Epithelial cell of esophagus (primary cell): Measurements from ENCODE around the gene SBK2.

ENCODE experiments used
- DNase-seq: peaks from one replicate; pipeline ENCODE4 v3.0.0; 2010; ENCODE audit warnings: low read depth
- H3K4me3 ChIP-seq: 2 replicates; pipeline ENCODE4 v1.5.1; 2011; ENCODE audit warnings: mild to moderate bottlenecking, low read length, control low read depth
- CTCF ChIP-seq: IDR thresholded peaks from 2 replicates; pipeline ENCODE4 v1.5.1; 2011; ENCODE audit warnings: low read depth, mild to moderate bottlenecking, low read length, control low read depth, inconsistent platforms; ENCODE audit not compliant: insufficient read depth; ENCODE audit errors: missing control alignments

The SBK2 gene

GRCh38 chr19:55504981-55505380 lies 32.0 kb downstream of the SBK2 start:
- TF ChIP-seq CTCF: no peak
- no peak overlapping the region for H3K4me3 ChIP-seq

GRCh38 chr19:55504252-55504603 lies 32.7 kb downstream of the SBK2 start:
- H3K4me3 ChIP-seq: no peak overlapping the region
- TF ChIP-seq CTCF: no peak
- no peak for DNase-seq

More at GRCh38 chr19:55504981-55505380, 32.0 kb downstream of the SBK2 start:
- no peak for DNase-seq

- TF ChIP-seq CTCF: peak; percentile 83
- peak overlapping the region; percentile 44 for H3K4me3 ChIP-seq
- DNase-seq: peak; percentile 87
These were observed 33.3 kb downstream of the SBK2 start for GRCh38 chr19:55503502-55504251.

GRCh38 chr19:55503157-55503501 lies 33.8 kb downstream of the SBK2 start:
- DNase-seq: no peak
- no peak for TF ChIP-seq CTCF
- no peak overlapping the region for H3K4me3 ChIP-seq

- no peak for DNase-seq
- no peak overlapping the region for H3K4me3 ChIP-seq
- TF ChIP-seq CTCF: no peak
These were observed 34.6 kb downstream of the SBK2 start for GRCh38 chr19:55502197-55502952.

GRCh38 chr19:55500368-55500952 lies 36.5 kb downstream of the SBK2 start:
- no peak for DNase-seq
- H3K4me3 ChIP-seq: no peak overlapping the region
- no peak for TF ChIP-seq CTCF
